Common myeloid progenitor, CD34-positive (primary cell): Measurements from ENCODE around the gene IL1RAPL2.

Source experiments
- CTCF ChIA-PET: fragments of 350-600 bp; sonication (Branson Sonifier 250); formaldehyde crosslinking; loops from one replicate; lab custom pipeline; 2021; ENCODE audit warnings: antibody characterized with exemption; lab: Charles Lee
- POLR2A ChIA-PET: fragments of 350-600 bp; sonication (Branson Sonifier 250); formaldehyde crosslinking; loops from one replicate; lab custom pipeline; 2021; ENCODE audit warnings: antibody characterized with exemption; lab: Charles Lee
- DNase-seq, 3 donors: peaks; one replicate each; pipeline versions ENCODE4 v3.0.0 to v3.0.0-alpha.2; 2013
- H3K27ac ChIP-seq, 2 experiments: 1 replicate in 1 of 2; 2 replicates in 1 of 2; pipeline ENCODE4 v1.7.0; 2013; ENCODE audit warnings: inconsistent platforms in 2 of 2, low read length in 2 of 2, mild to moderate bottlenecking in 2 of 2, low read depth in 1 of 2, moderate library complexity in 1 of 2; ENCODE audit not compliant: severe bottlenecking in 2 of 2, insufficient read depth in 1 of 2, poor library complexity in 1 of 2
- H3K27me3 ChIP-seq, 5 experiments: replicated peaks in 2 of 5; 1 replicate in 3 of 5; 2 replicates in 2 of 5; pipeline versions ENCODE4 v1.6.1 to v1.7.0; 2013; ENCODE audit warnings: low read length in 4 of 5, mild to moderate bottlenecking in 2 of 5, moderate library complexity in 2 of 5, inconsistent platforms in 1 of 5; ENCODE audit not compliant: insufficient read depth in 5 of 5, control insufficient read depth in 4 of 5
- H3K36me3 ChIP-seq, 4 experiments: 1 replicate in 2 of 4; 2 replicates in 2 of 4; pipeline versions ENCODE4 v1.6.1 to v1.7.0; 2013; ENCODE audit warnings: low read length in 3 of 4, control low read depth in 1 of 4, mild to moderate bottlenecking in 1 of 4; ENCODE audit not compliant: control insufficient read depth in 4 of 4, insufficient read depth in 4 of 4
- H3K4me1 ChIP-seq, 4 experiments: 1 replicate in 3 of 4; 2 replicates in 1 of 4; pipeline versions ENCODE4 v1.6.1 to v1.7.1; 2013; ENCODE audit warnings: low read length in 3 of 4, mild to moderate bottlenecking in 3 of 4, control low read depth in 1 of 4, inconsistent platforms in 1 of 4, moderate library complexity in 1 of 4; ENCODE audit not compliant: control insufficient read depth in 4 of 4, insufficient read depth in 4 of 4; ENCODE audit errors: control extremely low read depth in 1 of 4
- H3K4me3 ChIP-seq, 7 experiments: 1 replicate in 4 of 7; 2 replicates in 3 of 7; pipeline versions ENCODE4 v1.5.1 to v1.7.0; 2013; ENCODE audit warnings: mild to moderate bottlenecking in 7 of 7, low read length in 6 of 7, moderate library complexity in 6 of 7, inconsistent platforms in 2 of 7, low read depth in 2 of 7, control low read depth in 1 of 7; ENCODE audit not compliant: insufficient read depth in 4 of 7, control insufficient read depth in 1 of 7; ENCODE audit errors: extremely low read depth in 1 of 7
- H3K9me3 ChIP-seq, 5 experiments: 1 replicate in 4 of 5; 2 replicates in 1 of 5; pipeline versions ENCODE4 v1.6.1 to v1.7.1; 2013; ENCODE audit warnings: low read length in 4 of 5, mild to moderate bottlenecking in 2 of 5, inconsistent platforms in 1 of 5, low read depth in 1 of 5, moderate library complexity in 1 of 5; ENCODE audit not compliant: control insufficient read depth in 4 of 5, insufficient read depth in 2 of 5; ENCODE audit errors: control extremely low read depth in 1 of 5
- WGBS: methylation state at CpG from one replicate; pipeline ENCODE4 v1.1.5; 2013; ENCODE audit not compliant: insufficient coverage; 5-methylcytosine and 5-hydroxymethylcytosine counted together

The IL1RAPL2 gene

GRCh38 chrX:105263171-105263570 lies 697.2 kb downstream of the IL1RAPL2 start:
- no peak for DNase-seq
- ChIA-PET CTCF (no interaction called here), POLR2A (no interaction called here)
- no peaks in the 10 kb centered on the region for H3K27me3 ChIP-seq
- no peaks in the 10 kb centered on the region for H3K36me3 ChIP-seq
- H3K9me3 ChIP-seq: no peaks in the 10 kb centered on the region
- 100% methylated on average over 1 of the region's 2 CpGs for WGBS
- H3K4me1 ChIP-seq: no peaks in the 10 kb centered on the region
- no peak overlapping the region for H3K27ac ChIP-seq
- H3K4me3 ChIP-seq: no peak overlapping the region

- Histone ChIP-seq H3K4me1 (no peaks in the 10 kb centered on the region), H3K4me3 (no peak overlapping the region), H3K36me3 (no peaks in the 10 kb centered on the region), H3K9me3 (no peaks in the 10 kb centered on the region), H3K27ac (no peak overlapping the region), H3K27me3 (no peaks in the 10 kb centered on the region)
- 89% methylated on average over 1 of the region's 1 CpG for WGBS
- ChIA-PET POLR2A (no interaction called here), CTCF (no interaction called here)
- no peak for DNase-seq
Measured at GRCh38 chrX:105263801-105264200, 697.8 kb downstream of the IL1RAPL2 start.

GRCh38 chrX:105265093-105265492 lies 699.1 kb downstream of the IL1RAPL2 start:
- Histone ChIP-seq H3K27ac (no peak overlapping the region), H3K4me1 (no peaks in the 10 kb centered on the region), H3K4me3 (no peak overlapping the region), H3K27me3 (no peaks in the 10 kb centered on the region), H3K9me3 (no peaks in the 10 kb centered on the region), H3K36me3 (no peaks in the 10 kb centered on the region)
- DNase-seq: no peak
- no CpG with 5 or more reads among the region's 3 CpGs for WGBS
- CTCF ChIA-PET: no interaction called here
- POLR2A ChIA-PET: no interaction called here

GRCh38 chrX:105266456-105266855 lies 700.5 kb downstream of the IL1RAPL2 start:
- WGBS: no CpG with 5 or more reads among the region's 1 CpG
- CTCF ChIA-PET: no interaction called here
- Histone ChIP-seq H3K9me3 (no peaks in the 10 kb centered on the region), H3K4me1 (no peaks in the 10 kb centered on the region), H3K4me3 (no peak overlapping the region), H3K27me3 (no peaks in the 10 kb centered on the region), H3K27ac (no peak overlapping the region), H3K36me3 (no peaks in the 10 kb centered on the region)
- DNase-seq: no peak
- POLR2A ChIA-PET: no interaction called here

GRCh38 chrX:105267167-105267566 lies 701.2 kb downstream of the IL1RAPL2 start:
- H3K9me3 ChIP-seq: no peaks in the 10 kb centered on the region
- no peak for DNase-seq
- no peaks in the 10 kb centered on the region for H3K36me3 ChIP-seq
- 100% methylated on average over 1 of the region's 2 CpGs for WGBS
- POLR2A ChIA-PET: no interaction called here
- no peaks in the 10 kb centered on the region for H3K4me1 ChIP-seq
- H3K4me3 ChIP-seq: no peak overlapping the region
- no peak overlapping the region for H3K27ac ChIP-seq
- no peaks in the 10 kb centered on the region for H3K27me3 ChIP-seq
- CTCF ChIA-PET: no interaction called here

GRCh38 chrX:105269386-105269785 lies 703.4 kb downstream of the IL1RAPL2 start:
- Histone ChIP-seq H3K36me3 (no peaks in the 10 kb centered on the region), H3K9me3 (no peaks in the 10 kb centered on the region), H3K4me1 (no peaks in the 10 kb centered on the region), H3K27ac (no peak overlapping the region), H3K4me3 (no peak overlapping the region), H3K27me3 (no peaks in the 10 kb centered on the region)
- no CpG with 5 or more reads among the region's 2 CpGs for WGBS
- POLR2A ChIA-PET: no interaction called here
- DNase-seq: no peak
- CTCF ChIA-PET: no interaction called here

- WGBS: 86% methylated on average over 1 of the region's 1 CpG
- Histone ChIP-seq H3K4me1 (no peaks in the 10 kb centered on the region), H3K27ac (no peak overlapping the region), H3K27me3 (peaks cover 0 to 4% (median 0%) of the 10 kb centered on the region in 5 experiments), H3K9me3 (no peaks in the 10 kb centered on the region), H3K4me3 (no peak overlapping the region), H3K36me3 (no peaks in the 10 kb centered on the region)
- ChIA-PET POLR2A (no interaction called here), CTCF (no interaction called here)
- no peak for DNase-seq
Measured at GRCh38 chrX:105273326-105273725, 707.3 kb downstream of the IL1RAPL2 start.
